HG03159 (cell line): ENCODE results near the gene IKBIP.
"Not testable (repeated sequence)": the region's sequence is repeated elsewhere in the genome, so short reads cannot be mapped to it uniquely, and the experiment has no call there.

Source experiments
- ATAC-seq: cut with Tn5 transposase; IDR thresholded peaks from one replicate; pipeline ENCODE4 v1.9.1; 2021; ENCODE audit warnings: mild to moderate bottlenecking, moderate library complexity; ENCODE audit not compliant: unreplicated experiment

The IKBIP gene

DNA sequence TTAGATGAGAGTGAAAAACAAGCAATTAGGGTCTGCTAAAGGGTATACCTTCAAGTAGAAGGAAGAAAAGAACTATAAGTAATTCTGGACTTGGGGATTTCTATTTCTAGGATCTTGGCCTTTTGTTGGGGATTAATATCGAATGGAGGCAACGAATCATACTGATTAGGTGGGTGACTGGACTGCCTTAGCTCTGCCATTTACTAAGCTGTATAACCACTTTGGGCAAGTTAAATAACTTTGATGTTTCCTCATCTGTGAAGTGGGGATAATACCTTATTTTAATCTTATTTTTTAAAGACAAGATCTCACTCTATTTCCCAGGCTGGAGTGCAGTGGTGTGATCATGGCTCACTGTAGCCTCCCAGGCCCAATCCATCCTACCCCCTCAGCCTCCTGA, 6.6 kb downstream of the IKBIP start:
- ATAC-seq = no peak

DNA sequence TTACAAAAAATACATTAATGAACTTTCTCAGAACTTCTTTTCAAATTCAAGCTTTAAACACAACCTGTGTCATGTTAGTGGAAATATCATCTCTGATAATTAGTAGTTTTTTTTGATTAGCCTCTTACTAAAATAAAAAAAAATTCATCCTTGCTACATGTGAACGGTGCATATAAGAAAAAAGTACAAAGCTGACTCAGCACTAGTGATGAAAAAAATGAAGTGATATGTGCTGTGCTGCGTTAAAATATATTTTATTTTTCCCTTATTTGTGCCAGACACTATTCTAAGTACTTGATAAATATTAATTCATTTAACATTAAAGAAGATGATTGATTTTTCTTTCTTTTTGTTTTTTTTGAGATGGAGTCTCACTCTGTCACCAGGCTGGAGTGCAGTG, 7.5 kb downstream of the IKBIP start:
- no peak for ATAC-seq

DNA sequence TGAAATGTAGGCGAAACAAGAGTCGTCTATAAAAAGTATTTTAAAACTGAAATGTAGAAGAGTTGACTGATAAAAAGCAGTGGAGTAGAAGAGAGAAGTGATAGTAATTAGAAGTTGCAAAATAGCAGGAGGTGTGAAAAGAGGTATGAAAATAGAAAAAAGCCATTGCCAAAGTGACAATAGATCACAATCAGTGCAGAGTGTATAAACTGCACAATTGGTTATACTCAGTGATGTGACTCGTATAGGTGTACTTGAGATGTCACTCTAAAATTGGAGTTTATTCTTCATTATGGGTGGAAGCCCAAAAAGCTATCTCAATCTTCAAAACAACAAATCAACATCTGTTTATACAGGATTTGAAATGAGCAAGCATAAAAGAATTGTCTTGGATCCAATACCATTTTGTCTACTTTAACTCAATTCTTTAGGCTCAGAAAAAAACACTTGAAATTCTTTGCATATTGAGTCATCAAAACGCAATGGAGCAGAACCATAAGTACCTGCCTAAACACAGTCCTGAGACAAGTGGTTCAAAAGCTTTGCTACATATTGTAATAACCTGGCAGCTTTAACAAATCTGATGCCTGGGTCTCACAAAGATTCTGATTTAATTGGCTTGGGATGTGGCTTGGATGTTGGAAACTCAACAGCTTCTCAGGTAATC, 8.8 kb downstream of the IKBIP start:
- ATAC-seq = peak; percentile 86

DNA sequence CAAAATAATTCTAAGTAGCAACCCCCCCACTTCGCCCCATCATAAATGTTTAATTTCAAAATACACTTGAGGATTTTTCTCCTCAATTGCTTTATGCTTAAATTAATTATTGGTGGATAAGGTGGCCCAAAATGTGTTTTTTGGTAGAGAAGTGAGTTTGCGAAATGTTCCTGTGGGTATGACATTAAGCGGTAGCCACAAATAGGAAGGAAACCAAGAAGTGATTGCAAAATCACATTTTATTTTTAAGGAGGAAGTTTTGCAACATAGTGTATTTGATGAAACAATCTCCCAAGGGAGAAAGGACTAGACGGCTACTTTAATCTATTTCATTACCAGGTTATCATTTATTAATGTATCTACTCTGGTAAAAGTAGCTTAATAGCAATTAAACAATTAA, 25.6 kb downstream of the IKBIP start:
- ATAC-seq = no peak

DNA sequence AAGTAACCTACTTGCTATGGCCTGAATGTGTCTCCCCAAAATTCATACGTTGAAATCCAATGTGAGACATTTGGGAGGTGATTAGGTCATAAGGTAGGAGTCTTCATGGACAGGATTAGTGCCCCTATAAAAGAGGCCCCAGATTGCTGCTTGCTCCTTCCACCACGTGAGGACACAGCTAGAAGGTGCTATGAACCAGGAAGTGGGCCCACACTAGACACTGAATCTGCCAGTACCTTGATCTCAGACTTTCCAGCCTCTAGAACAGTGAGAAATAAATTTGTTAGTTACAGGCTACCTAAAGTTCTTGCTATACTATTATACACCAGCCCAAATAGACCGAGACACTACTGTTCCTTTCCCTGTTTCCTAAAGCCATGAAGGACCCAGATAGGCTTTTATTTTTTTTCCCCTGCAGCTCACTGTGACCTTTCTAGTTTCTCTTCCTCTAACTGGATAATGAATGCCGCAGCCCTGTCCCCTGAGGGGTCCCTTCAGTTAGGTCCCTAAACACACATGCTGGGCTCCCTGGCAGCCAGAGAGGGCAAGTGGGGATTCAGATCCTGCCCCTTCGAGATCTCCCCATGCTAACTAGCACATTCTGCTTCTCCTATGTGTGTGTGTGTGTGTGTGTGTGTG, 31.8 kb downstream of the IKBIP start:
- peak; percentile 96 for ATAC-seq

DNA sequence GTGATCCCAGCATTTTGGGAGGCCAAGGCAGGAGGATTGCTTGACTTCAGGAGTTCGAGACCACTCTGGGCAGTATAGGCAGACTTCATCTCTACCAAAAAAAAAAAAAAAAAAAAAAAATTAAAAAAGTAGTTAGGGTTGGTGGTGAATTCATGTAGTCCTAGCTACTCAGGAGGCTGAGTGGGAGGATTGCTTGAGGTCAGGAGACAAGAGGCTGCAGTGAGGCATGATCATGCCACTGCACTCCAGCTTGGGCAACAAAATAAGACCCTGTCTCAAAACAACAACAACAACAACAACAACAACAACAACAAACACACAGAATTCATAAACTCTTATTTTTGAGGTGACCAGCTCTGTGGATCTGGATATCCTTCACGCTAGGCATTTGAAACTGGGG, 34.0 kb downstream of the IKBIP start:
- no peak for ATAC-seq

DNA sequence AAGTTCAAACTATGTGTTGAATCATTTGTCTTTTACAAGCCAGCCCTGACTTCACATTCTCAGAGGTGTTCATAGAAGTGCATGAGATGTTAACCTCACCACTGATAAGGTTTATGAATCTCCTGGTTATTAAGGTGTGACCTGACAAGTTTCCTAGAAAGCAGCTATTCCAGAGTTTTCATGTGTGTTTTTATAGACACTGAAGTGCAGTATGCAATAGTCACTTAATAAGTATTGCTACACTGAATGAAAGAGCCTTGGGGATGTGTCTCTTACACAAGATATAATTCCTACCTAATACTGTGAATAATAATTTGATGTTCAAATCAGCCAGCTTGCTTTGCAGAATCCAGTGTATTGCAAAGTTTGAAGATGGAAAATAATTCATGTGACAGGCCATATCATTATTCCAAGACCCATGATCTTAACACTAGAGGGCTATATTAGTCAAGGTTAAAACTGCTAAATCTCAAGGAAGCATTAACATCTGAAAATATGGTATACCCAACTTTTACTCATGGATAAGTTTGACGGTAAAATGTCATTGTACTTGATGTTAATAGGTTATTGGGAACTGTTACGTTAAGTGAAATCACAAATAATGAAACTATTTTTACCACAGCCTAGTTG, 38.1 kb downstream of the IKBIP start:
- no peak for ATAC-seq

DNA sequence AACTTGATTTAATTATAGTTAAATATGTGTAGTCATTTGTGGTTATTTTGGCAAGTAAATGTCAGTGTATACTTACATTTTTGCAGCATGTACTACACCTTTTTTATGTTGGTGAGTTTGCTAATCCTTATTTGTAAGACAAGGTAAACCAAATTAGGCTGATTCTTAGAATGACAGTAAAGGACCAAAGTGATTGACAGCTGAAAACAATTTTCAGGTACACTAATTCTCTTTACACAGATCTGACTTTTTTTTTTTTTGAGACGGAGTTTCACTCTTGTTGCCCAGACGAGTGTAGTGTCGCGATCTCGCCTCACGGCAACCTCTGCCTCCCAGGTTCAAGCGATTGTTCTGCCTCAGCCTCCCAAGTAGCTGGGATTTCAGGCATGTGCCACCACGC, 42.7 kb downstream of the IKBIP start:
- ATAC-seq = no peak

DNA sequence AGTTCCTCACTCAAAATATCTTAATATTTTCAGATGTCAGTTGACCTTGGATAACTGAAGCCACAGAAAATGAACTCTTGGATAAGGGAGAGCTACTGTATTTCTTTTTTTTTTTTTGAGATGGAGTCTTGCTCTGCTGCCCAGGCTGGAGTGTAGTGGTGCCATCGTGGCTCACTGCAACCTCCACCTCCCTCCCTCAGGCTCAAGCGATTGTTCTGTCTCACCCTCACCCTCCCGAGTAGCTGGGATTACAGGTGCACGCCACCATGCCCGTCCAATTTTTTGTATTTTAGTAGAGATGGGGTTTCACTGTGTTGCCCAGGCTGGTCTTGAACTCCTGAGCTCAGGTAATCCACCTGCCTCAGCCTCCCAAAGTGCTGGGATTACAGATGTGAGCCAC, 47.3 kb downstream of the IKBIP start:
- ATAC-seq = not testable (repeated sequence)

DNA sequence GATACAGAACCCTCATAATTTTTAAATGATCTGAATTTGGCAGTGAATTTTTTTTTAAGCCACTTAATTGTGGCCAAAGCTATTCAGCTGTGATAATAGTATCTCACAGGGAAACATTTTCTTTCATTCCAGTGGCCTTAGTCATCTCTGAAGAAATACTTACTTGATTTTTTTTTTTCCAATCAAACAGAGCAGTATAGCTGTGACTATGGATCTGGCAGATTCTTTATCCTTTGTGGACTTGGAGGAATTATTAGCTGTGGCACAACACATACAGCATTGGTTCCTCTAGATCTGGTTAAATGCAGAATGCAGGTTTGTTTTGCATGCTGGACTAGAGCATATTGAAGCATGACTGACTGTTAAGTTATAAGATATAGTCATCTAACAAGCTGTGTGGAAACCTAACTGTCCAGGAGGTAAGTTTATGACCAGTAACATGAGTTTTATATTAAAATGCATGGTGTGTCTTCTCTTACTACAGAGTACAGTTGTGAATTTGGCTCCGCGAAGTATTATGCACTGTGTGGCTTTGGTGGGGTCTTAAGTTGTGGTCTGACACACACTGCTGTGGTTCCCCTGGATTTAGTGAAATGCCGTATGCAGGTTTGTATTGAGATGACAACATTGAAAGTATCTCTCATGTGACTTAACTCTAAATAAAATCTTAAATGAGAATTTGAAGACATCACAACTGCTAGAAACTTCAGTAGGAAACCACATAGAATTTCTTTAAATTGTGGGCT, 49.2 kb downstream of the IKBIP start:
- no peak for ATAC-seq

DNA sequence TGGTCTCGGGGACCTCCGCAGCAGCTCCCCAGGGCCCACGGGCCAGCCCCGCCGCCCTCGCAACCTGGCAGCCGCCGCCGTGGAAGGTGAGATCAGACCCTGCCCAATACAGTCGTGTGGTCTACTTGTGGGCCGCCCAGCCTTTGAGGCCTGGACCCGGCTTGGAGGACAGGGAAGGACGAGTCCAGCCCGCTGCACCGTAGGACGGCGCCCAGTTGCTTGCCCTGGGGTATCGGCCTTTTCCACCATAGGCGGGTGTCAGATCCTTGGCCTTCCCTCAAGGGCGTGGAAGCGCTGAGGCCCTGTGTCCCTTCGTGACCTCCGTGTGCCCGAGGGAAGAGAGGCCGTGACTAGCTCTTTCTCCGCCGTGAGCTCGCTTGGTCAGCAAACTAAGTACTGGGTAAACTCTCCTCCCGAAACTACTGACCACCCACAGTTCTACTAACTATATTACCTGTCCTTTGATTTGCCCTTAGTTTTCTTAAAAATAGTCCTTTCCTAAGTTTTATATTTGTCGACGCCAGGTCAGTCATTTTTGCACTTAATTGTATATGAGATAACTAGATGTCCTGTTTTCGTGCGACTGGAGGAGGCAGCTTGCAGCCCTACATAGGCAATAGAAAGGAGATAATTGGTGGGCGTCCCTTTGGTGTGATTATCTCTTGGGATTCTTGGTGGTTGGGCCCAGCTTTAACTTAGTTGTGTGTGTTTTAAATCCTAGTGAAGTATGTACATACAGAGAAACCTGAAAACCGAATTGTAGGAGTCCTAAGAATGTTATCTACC, 50.3 kb downstream of the IKBIP start:
- ATAC-seq = no peak

DNA sequence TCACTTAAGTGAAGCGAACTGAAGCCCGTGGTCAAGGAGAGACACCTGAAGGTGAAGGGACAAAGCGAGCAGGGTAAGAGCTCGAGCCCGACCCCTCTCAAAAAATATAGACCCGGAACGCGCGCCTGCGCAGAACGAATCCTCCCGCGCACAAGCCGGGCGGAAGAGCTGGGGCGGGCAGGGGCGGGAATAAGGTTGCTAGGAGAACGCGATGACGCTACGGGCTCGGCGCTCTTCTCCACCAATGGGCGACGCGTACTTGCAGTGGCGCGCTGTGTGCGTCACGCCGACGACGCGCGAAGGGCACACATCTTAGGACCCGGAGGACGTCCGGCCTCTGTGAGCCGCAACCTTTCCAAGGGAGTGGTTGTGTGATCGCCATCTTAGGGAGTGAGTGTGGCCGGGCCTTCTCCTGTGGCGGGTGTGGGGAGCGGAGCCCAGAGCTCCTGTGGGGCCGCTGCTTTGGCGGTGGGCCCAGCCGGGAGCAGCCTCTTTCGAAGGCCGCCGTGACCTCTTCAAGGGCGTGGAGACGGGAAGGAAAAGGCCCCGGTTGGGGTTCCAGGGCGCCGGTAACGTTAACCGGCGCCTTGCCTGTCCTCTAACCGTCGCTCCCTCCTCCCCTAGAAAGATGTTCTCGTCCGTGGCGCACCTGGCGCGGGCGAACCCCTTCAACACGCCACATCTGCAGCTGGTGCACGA, 51.1 kb downstream of the IKBIP start, which contains the start of gene SLC25A3:
Gene SLC25A3, plus strand, starts transcription at position 336 of the 699 bp plus-strand sequence. Its CDS starts 293 bp downstream, at position 629.
- peak; percentile 99 for ATAC-seq

DNA sequence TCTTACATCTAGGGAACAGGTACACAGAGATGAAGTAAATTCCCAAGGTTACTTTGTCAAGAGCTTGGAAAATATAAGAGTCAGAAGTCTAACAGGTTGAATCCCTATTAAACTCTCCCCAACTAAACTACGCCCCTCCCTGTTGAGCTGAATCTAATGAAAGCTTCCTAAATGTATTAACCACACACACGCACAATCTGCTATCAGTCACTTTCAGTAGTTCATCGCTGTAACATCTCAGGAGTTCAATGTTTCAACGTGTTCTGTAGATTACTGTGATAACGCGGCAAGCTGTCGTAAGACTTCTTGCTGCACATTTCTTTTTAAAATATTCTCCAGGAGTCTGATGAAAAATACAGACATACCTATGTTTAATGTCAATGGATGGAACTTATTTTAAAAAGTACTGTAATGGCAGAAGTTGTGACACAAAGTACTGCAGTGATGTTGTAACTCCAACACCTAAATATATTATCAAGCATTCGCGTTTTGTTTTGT, 51.7 kb downstream of the IKBIP start:
- ATAC-seq = peak; percentile 3

DNA sequence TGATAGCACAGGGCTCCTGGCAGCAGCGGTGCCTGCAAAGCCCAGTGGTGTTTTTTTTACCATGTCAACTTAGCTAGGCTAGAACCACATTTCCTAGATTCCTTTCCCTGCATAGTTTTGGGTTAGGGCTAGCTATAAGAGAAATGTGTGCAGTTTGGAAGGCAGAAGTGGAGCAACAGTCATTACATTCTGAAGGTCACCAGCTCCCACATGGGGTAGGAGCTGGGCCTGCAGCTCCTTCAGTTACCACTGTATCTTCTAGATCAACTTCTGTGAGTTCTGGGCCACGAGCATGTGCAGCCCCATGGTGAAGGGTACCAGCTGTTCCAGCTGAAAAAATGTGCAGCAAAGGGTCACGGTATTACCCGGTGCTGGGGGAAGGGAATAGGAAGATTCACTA, 53.4 kb downstream of the IKBIP start:
- no peak for ATAC-seq

DNA sequence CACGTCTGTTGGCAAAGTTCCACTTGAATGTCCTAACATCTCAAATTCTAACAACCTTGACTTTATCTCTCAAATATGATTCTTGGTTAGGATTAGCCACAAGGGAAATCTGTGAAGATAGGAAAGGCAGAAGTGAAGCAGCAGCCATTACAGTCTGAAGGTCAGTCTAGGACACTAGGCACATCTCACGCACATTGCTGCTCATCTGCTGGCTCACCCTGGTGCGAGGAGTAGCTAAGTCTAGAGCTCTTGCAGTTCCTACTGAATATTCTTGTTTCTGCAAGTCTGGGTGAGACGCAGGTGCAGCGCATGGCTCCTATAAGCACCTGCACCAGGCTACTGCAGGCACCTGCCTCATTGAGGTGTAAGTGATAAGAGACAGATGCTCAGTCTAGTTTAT, 57.5 kb downstream of the IKBIP start:
- no peak for ATAC-seq

DNA sequence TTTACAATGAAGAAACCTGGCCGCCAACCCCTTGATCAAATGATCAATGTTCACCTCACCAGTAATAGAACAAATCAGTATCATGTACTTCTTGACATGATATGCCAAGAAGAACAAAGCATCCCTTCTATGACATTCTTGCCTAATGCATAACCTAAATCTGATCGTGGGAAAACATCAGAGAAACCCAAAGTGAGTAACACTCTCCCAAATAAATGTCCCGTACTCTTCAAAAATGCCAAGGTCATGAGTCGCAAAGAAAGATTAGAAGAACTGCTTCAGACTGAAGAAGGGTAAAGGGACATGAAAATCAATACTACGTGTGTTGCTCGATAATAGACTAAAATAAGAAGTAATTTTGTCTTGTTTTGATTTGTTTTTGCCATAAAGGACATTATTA, 62.5 kb downstream of the IKBIP start:
- no peak for ATAC-seq

DNA sequence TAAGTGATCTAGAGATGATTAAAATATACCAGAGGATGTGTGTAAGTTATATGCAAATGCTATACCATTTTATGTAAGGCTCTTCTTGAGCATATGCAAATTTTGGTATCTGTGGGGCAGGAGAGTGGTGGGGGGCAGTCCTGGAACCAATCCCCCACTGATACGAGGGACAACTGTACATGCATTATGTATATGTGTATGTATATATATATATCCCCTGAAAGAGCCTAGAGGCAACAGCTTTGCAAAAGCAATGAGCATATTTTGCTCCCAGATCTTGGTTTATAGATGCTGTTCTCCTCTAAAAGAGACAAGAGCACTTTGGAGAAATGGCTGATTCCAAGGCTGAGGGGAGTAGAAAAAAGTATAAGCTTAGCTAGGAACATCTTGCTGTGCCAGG, 63.5 kb downstream of the IKBIP start:
- ATAC-seq = no peak

DNA sequence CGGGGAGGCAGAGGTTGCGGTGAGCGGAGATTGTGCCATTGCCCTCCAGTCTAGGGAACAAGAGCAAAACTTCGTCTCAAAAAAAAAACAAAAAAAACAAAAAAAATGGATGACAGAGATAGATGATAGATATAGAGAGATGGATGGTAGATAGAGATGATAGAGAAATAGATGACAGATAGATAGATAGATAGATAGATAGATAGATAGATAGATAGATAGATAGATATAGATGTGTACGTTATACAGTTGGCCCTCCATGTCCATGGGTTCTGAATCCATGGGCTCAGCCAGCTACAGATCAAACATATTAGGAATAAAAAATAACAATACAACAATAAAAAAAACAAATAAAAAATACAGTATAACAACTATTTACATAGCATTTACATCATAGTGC, 63.9 kb downstream of the IKBIP start:
- ATAC-seq = no peak

DNA sequence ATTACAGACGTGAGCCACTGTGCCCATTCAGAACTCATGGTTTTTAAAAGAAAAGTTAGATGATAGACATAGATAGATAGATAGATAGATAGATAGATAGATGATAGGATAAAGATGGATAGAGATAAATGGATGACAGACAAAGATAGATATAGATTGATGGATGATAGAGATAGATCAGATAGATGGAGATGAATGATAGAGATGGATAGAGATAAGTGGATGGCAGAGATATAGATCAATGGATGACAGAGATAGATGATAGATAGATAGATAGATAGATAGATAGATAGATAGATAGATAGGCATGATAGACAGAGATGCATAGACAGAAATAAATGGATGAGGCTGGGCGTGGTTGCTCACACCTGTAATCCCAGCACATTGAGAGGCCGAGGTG, 64.8 kb downstream of the IKBIP start:
- ATAC-seq = no peak

DNA sequence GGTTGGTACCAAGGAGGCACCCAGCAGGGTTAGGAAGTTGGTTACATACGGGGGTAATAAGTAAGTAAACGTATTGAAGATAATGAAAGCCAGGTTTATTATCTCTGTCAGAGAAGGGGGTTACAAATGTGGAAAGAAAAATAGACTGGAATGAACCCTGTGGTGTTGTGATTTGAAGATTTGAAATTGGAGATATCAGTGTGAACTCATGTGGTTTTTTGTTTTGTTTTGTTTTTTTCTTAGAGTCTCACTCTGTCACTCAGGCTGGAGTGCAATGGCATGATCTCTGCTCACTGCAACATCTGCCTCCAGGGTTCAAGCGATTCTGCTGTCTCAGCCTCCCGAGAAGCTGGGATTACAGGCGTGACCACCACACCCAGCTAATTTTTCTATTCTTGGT, 65.2 kb downstream of the IKBIP start:
- ATAC-seq = no peak
